GM21423 (cell line): Measurements from ENCODE around the gene KCTD11.

Source experiments
- ATAC-seq: cut with Tn5 transposase; IDR thresholded peaks from one replicate; pipeline ENCODE4 v1.9.1; 2021; ENCODE audit warnings: mild to moderate bottlenecking, moderate library complexity; ENCODE audit not compliant: unreplicated experiment

KCTD11 gene

GRCh38 chr17:7374353-7374752 lies 22.4 kb downstream of the KCTD11 start:
- no peak for ATAC-seq

- ATAC-seq = no peak
These were observed 27.2 kb downstream of the KCTD11 start for GRCh38 chr17:7379134-7379533.

- ATAC-seq = no peak
These were observed 28.4 kb downstream of the KCTD11 start for GRCh38 chr17:7380321-7380720.

GRCh38 chr17:7380855-7381683 lies 29.1 kb downstream of the KCTD11 start, which contains the start of gene TNK1:
TSS of gene TNK1 (plus strand) at chr17:7381089. CDS start at chr17:7382927, 1,838 bp downstream.
- ATAC-seq = no peak

- ATAC-seq = no peak
These were observed 30.9 kb downstream of the KCTD11 start for GRCh38 chr17:7382901-7383300.

- ATAC-seq = no peak
These were observed 31.4 kb downstream of the KCTD11 start for GRCh38 chr17:7383371-7383741.

- ATAC-seq = peak; percentile 68
These were observed 32.0 kb downstream of the KCTD11 start for GRCh38 chr17:7383742-7384488.

- ATAC-seq = no peak
These were observed 32.6 kb downstream of the KCTD11 start for GRCh38 chr17:7384489-7385081.

GRCh38 chr17:7388856-7389255 lies 36.9 kb downstream of the KCTD11 start:
- no peak for ATAC-seq

GRCh38 chr17:7389924-7390910 lies 38.3 kb downstream of the KCTD11 start:
- ATAC-seq = no peak

GRCh38 chr17:7391307-7391706 lies 39.3 kb downstream of the KCTD11 start:
- no peak for ATAC-seq

- no peak for ATAC-seq
These were observed 41.0 kb downstream of the KCTD11 start for GRCh38 chr17:7392696-7393612.

- ATAC-seq = peak; percentile 36
These were observed 41.9 kb downstream of the KCTD11 start for GRCh38 chr17:7393613-7394451.

GRCh38 chr17:7394452-7395191 lies 42.7 kb downstream of the KCTD11 start, which contains the start of gene PLSCR3:
TSS of gene PLSCR3 (minus strand) at chr17:7394525. CDS start at chr17:7394110, 415 bp downstream.
- ATAC-seq = peak; percentile 75

GRCh38 chr17:7396147-7396546 lies 44.2 kb downstream of the KCTD11 start:
- no peak for ATAC-seq

GRCh38 chr17:7398612-7399011 lies 46.6 kb downstream of the KCTD11 start:
- ATAC-seq = no peak

- ATAC-seq = no peak
These were observed 51.2 kb downstream of the KCTD11 start for GRCh38 chr17:7403043-7403726.
